GM21528 (cell line): Measurements from ENCODE around the gene PPP2R3A.

Experiments used
- ATAC-seq: cut with Tn5 transposase; IDR thresholded peaks from one replicate; pipeline ENCODE4 v1.9.1; 2021; ENCODE audit warnings: mild to moderate bottlenecking, moderate library complexity; ENCODE audit not compliant: unreplicated experiment, low FRiP score

Gene PPP2R3A

DNA sequence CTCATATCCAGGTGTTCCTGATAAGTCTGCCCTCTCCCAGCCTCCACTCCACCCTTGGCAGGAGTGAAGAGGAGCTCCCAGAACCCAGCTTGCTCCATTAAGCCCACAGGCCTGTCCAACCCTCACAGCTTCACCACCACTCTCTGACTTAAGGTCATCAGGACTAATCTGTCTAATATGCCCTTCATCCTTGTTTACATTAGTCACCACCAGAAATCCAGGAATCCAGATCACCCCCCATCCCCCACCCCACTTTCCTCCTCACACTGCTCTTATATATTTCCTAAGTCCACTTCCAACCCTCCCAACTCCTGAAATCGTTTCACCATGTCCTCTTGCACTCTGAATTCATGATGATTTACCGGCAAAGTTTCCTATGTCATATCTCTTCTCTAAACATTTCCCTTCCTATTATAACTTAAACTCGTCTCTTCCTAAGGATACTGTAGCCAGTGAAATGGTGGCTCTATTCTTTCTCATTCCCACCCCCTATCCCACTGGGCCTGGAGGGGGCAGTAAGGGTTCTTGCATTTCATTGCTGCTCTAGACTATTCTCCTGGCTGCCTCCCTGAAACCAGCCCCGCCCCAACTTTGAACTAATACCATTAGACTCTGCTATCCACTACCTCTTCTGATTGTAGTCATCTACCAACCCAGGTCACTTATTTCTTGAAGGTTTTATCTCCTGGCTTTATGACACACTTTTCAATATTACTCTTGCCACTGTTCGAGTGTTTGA, 43.4 kb downstream of the PPP2R3A start:
- no peak for ATAC-seq

DNA sequence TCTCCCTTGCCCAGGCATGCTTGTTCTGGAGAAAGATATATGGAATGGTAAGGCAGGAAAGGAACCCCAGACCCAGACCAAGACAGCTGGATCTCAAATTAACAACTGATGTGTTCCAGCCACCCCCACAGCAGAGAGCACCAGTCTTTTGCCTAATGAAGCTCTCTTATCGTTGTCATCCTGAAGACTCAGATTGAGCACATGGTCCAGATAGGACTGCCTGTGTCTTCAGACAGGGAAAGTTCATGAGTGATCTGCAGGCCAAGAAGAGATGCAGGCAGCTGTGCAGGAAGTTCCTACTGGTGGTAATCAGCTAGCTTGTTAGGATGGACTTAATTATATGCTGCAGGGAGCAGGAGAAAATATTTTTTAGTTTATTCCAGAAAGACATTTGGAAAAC, 53.3 kb downstream of the PPP2R3A start:
- no peak for ATAC-seq

DNA sequence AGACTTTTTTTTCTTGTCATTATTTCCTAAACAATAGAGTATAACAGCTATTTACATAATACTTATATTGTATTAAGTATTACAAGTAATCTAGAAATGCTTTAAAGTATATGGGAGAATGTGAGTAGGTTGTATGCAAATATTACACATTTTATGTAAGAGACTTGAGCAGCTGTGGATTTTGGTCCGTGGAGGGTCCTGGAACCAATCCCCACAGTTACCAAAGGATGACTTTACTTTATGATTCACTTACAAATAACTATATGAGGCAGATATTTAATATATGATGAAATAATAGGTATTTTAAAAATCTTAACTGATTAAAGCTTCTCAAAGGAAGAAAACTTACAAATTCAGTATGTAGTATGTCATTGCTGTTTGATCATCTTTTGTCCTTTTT, 56.3 kb downstream of the PPP2R3A start:
- no peak for ATAC-seq

DNA sequence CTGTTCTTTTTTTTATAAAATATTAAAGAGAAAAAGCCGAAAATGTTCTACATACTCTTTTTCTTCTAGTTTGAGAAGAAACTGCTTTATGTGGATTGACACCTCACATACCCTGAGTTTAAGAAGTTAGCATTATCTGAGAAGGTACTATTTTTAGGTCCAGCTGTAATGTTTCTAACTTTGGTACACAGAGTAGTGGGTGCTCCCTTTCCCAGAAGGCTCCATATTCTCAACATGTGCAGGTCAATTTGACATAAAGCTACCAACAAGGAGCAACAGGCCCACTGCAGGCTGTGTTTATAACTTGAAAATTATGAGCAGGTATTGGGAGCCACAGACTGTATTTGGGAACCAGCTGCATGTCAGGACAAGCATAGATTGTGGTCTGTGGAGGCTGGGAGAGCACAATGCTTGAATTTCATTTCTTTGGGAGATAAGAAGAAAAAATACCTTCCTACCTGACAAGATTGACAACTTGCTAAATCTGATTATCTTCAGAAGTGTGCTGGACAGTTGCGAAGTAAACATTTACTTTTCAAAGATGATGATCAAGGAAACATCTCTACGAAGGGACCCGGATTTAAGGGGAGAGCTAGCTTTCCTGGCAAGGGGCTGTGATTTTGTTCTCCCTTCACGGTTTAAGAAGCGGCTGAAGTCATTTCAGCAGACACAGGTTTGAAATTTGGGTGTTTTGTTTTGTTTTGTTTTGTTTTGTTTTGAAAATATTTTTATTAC, 57.2 kb downstream of the PPP2R3A start:
- ATAC-seq = no peak

DNA sequence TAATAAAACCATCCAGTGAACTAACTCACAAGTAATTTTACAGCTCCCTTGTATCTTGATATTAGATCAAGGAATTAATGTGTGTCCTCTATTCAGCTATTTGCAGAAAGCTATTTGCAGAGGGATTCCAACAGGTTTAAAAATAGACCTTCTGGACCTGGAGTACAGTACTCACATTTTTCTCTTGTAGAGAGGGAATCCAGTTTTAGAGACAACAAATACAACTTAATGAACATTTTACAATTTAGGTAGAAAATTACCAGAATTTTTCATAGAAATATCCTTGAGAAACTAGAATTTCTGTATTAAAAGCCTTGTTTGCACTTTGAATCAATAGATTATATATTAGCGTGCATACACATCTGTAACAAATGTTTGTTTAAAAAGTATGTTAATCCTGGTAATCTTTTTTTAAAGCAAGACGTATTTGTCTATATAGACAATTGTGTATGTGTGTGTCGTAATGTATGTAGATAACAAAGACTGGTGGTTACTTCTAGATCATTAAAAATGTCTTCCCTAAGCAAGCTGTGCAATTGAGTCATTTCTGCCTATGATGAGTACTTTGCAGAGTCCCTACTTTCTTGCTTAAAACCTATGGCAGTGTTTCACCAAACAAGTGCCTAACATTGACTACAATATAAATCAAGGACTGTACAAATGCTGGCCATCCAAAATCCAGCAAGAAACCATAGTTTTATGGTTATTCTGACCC, 57.9 kb downstream of the PPP2R3A start:
- ATAC-seq = no peak

DNA sequence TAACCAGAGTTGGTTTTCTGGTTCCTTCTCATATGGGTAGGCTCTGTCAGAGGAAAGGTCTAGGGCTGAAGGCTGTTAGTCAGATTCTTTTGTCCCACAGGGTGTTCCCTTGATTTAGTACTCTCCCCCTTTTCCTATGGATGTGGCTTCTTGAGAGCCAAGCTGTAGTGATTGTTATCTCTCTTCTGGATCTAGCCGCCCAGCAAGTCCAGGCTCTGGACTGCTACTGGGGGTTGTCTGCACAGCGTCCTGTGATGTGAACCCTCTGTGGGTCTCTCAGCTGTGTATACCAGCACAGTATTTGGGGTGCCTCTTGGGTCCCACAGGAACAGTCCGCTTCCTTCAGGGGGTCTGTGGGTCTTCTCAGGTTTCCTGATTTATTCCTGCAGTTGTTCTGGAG, 70.8 kb downstream of the PPP2R3A start:
- ATAC-seq = no peak

DNA sequence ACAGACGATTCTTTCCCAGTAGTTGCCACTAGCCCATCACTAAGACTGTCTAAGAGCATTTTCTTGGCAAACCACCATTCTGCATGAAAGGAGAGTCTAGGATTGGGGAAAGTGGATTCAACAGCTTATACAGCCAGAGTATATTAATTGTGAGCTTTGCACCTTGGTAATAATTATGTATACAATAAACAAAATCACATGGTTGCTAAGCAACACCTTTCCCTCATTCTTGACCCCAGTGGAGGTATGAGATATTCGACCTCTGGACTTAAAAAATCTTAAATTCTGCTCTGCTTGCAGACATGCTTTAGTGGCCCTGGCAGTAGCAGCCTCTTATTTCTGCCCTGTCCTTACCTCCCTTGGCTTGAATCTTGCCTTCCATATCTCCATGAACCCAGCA, 73.1 kb downstream of the PPP2R3A start:
- ATAC-seq = no peak

DNA sequence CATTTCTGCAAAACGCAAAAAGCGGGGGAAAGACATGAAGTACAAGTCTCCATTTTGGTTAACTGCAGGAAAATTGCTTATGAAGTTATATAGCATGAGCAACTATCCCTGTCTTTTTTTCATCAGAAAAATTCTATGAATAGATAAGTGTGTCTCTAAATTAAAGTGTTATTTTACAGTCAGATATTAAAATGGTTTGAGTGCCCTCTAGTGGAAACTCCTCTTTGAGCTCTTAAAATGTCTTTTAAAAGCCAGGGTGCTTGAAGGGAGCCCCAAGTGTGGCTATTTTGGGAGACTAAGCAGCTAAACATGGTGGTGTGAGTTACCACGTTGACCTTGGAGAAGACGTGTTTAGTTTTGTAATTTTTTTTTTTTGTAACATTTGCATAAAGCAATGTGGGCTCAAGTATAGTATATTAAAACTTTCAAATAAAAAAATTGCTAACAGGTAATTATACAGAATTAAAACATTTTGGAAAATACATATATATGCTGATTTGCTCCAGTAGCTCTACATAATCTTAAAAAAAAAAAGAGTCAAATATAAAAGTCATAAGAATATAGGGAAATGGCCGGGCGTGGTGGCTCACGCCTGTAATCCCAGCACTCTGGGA, 77.2 kb downstream of the PPP2R3A start:
- ATAC-seq = no peak

DNA sequence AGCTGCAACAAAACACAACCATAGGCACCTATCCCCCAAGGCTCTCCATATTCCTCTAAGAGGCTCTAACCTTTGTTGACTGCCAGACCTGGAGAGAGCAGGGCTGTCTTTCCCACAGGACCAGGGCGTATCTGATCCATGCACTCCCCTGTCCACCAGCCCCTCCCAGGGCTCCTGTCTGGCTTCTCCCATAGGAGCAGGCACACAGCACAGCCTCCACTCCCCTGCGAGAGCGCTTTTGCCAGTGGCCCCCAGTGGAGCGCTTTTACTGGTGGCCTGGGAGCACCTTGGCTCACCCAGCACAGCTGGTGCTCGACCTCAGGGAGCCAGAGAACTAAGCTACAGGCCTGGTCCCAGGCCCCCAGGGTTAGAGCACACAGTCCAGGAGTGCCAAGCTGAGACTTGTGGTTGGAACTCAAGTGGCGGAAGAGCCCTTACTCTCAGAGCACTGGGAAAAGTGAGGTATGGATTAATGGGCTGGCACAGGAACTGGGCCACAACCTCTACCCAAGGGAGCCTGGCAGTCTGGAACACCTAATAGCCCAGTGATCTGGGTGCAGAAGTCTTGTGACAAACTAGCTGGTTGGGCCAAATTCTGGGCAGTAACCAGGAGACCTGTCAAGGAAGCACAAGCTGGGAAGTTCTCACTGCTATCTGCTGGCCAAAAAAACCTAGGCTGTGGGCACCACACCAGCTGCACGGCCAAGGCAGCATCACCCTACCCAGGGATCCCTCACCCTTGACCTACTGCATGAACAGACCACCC, 79.6 kb downstream of the PPP2R3A start:
- ATAC-seq = no peak

DNA sequence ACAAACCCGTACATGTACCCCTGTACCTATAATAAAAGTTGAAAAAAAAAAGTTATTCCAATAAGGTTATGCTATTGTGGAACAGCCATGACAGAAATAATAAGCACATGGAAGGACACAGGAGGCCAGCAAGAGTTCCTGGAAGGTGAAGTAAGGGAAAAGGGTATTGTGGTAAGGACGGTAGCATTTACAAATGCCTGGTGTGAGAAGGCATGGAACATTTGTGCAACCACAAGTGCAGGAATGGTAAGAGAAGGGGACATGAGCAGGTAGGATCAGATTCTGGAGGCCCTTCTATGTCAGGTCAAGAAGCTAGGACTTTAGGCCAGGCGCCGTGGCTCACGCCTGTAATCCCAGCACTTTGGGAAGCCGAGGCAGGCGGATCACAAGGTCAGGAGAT, 82.5 kb downstream of the PPP2R3A start:
- ATAC-seq = no peak

DNA sequence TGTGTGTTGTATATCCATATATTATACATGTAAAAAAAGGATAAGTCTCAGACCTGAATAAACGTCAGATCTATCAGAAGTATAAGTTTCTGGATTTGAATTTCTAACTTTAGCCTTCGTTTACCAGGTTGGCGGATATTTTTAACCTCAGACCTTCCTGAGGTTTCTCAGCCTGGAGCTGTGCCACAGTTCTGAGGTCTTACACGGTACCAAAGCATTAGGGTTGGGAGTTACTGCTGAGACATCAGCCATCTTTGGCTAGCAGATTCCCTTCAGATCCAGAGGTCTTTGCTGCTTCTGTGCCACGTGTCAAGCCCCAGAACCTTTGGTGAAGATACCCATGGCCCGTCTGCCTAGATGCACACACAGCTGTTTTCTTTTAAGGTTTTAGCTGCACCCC, 84.7 kb downstream of the PPP2R3A start:
- ATAC-seq = no peak

DNA sequence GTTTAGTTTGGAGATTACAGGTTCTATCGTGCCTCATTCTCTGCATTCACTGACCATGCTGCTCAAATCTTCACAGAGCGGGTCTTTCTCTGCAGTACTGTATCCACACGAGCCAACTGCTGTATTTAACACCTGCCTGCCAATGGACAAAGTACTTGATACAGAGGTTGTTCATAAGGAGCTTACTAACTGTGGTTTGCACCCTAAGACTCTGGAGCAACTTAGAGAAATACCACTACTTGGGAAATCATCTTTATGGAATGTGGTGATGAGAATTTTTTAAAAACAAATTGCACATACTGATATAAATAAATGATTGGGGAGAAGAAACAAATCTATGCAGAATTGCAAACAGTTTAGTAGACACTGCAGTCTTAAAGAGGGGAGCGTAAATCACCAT, 90.0 kb downstream of the PPP2R3A start:
- ATAC-seq = no peak

DNA sequence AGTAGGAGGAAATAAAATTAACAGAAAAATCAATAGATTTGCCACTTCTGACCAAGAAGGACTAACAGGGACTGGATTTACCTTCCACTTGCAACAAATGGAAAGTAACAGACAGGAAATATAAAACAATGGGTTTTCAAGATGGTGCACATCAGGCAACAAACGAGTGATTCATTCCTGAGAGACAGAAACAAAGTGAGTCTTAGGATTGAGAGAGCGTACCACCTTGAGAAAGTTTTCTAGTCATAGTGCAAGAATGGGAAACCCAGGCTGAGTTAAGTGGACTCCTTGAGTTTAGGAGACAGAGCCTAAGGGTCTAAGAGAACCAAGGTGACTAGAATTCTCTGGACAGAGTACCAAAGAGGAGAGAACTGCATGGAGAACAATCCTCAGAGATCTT, 101.7 kb downstream of the PPP2R3A start:
- no peak for ATAC-seq

DNA sequence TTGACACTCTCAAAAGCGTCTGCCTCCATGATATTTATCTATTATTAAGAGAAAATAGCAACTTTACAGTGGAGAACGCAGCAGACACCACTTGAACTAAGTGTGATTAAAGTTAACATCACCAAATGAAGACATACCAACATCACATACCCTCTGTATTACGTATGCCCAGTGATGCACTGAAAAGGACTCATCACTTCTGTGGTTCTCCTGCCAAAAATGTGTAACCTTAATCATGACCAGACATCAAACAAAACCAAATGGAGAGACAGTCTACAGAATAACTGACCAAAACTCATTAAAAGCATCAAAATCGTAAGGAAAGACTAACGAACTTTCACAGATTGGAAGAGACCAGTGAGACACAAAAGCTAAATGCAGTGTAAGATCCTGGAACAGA, 103.2 kb downstream of the PPP2R3A start:
- ATAC-seq = no peak

DNA sequence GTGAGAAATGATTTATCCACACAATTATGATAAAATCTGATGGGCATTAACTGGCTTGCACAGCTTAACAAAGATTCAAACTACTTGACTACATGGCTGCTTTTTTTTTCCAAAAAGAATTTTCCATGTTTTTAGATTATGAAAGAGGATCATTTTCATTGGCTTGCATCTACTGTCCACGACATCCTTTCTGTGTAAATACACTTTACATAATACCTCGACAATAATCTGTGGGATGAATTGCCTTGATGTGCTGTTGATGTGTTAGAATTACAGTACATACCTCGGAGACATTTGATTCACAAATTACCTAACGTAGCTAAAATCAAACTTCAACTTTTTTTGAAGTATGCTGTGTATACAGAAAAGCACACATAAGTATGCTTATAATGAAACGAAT, 104.4 kb downstream of the PPP2R3A start:
- no peak for ATAC-seq

DNA sequence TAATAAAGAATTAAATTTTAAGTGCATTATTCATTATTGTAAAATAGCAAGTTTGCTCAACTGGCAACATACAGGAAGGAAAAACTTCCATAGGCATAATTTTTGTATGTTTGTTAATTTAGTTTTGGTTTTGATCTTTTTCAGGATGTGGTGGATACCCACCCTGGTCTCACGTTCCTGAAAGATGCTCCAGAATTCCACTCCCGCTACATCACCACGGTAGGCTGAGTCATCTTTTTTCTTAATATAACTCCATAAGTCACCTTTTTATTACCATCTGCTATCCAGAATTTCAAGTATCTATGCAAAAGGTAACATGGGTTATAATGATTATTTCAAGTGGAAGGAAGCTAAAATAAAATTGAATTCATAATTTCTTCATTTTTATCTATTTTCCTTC, 104.8 kb downstream of the PPP2R3A start:
- ATAC-seq = no peak

DNA sequence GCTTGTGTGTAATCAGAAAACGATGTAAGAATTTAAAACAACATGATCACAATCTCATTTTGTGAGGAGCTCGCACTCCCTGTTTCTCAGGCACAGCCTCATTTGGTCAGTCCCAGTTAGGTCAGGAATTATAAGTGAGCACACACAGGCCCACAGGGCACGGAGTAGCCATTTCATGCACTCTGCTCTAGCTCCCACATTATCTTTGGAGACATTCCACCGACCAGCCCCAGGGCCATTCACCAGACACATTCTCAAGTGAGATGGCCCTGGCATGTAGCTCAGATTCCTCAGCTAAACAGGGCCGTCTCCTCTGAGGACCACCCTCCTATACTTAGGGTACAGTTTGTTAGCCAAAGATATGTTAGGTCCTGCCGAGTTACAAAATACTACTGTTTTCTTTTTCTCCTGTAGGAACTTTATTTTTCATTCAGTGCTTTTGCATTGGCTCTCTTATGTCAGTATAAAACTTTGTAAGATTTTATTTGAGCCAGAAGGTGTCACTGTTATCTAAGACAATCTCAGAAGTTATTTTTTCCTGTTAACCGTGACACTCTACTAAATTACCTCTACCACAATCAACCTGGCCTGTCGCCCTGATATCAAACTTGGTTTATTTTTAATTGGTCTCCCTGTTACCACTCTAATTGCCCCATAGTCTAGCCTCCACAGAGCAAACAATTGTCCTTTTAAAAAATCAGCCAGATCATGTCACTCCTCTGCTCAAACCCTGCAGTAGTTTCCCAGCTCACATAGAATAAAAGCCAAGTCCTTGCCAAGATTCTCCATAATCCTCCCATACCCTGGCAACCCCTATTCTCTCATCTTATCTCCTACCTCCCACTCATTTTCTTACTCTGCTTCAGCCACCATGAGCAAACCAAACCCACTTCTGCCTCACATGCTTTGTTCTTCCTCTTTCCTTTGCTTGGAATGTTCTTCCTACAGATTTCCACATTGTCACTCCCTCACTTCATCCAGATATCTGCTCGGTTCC, 105.7 kb downstream of the PPP2R3A start:
- no peak for ATAC-seq

DNA sequence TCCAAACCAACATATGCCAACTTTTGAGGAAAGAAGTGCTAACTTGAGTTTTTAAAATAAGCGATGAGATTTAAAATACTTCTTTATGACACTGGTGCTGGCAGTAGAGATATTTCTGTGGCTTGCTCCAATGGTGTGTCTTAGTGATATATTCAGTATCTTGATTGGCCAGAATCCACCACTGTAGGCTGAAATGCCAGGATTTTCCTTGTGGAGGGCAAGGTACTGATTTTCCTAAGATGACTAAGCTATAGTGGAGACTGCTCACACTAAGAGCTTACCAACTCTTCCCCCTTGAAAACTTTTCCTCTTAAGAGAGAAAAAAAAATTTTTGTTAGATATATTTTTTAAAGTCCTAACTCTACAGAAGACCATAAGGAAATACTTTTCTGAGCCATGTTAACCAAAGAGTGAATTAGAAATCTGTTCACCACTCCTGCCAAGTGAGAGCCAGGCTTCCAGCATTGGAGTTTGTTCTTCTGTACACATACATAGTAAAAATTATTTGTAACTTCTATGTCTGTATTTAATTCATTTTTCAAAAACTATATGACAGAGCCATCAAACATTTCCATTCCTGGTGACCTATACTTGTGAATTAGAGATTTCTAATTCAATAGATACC, 109.1 kb downstream of the PPP2R3A start:
- ATAC-seq = no peak
